IMR-90 (cell line): Measurements from ENCODE around the gene MRPS16.

Experiments used
- CEBPB ChIP-seq: IDR thresholded peaks from 2 replicates; pipeline ENCODE4 v1.6.1; 2012; ENCODE audit warnings: low read depth, low read length, improper control_type of control experiment
- ELK1 ChIP-seq: fragments of 150-350 bp; IDR thresholded peaks from 2 replicates; pipeline ENCODE4 v1.6.1; 2016; ENCODE audit warnings: low read depth, mild to moderate bottlenecking, low read length, moderate library complexity, borderline replicate concordance
- FOS ChIP-seq: fragments of 150-350 bp; IDR thresholded peaks from 2 replicates; pipeline ENCODE4 v1.6.1; 2016; ENCODE audit warnings: low read depth, low read length
- MXI1 ChIP-seq: IDR thresholded peaks from 2 replicates; pipeline ENCODE4 v1.6.1; 2012; ENCODE audit warnings: low read depth, mild to moderate bottlenecking, low read length, moderate library complexity, borderline replicate concordance
- POLR2A ChIP-seq: IDR thresholded peaks from 2 replicates; pipeline ENCODE4 v1.6.1; 2012; ENCODE audit warnings: mild to moderate bottlenecking, low read depth, low read length
- RAD21 ChIP-seq: IDR thresholded peaks from 2 replicates; pipeline ENCODE4 v1.6.1; 2012; ENCODE audit warnings: low read length, improper control_type of control experiment
- RCOR1 ChIP-seq: IDR thresholded peaks from 2 replicates; pipeline ENCODE4 v1.6.1; 2012; ENCODE audit warnings: mild to moderate bottlenecking, low read length, improper control_type of control experiment; ENCODE audit not compliant: insufficient replicate concordance
- RFX5 ChIP-seq: IDR thresholded peaks from 2 replicates; pipeline ENCODE4 v1.8.0; 2012; ENCODE audit warnings: low read depth, mild to moderate bottlenecking, low read length, moderate library complexity
- SMC3 ChIP-seq: fragments of 150-350 bp; IDR thresholded peaks from 2 replicates; pipeline ENCODE4 v1.6.1; 2016; ENCODE audit warnings: low read depth, mild to moderate bottlenecking, antibody characterized with exemption, low read length, moderate library complexity
- TF ChIP-seq, protein P1 (sequence below): conservative IDR thresholded peaks from 2 replicates; pipeline ENCODE4 v1.5.1; 2012; ENCODE audit warnings: mild to moderate bottlenecking, low read depth, low read length, improper control_type of control experiment

DNA sequence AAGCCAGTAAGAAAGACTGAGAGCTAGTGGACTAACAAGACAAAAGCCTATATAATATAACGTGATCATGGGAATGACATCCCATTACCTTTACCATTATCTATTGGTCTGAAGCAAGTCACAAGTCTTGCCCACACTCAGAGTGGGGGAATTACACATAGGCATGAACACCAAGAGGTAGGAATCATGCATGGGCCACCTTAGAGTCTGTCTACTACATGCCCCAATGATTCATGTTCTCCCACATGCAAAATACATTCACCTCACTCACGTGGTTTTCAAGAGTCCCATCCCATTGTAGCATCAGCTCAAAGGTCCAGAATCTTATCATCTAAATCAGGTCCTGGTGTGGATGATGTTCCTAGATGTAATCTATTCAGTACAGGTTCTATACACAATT is 34.8 kb downstream of the MRPS16 start:
- no peak for TF ChIP-seq MXI1
- no peak for TF ChIP-seq RCOR1
- TF ChIP-seq, protein P1, sequence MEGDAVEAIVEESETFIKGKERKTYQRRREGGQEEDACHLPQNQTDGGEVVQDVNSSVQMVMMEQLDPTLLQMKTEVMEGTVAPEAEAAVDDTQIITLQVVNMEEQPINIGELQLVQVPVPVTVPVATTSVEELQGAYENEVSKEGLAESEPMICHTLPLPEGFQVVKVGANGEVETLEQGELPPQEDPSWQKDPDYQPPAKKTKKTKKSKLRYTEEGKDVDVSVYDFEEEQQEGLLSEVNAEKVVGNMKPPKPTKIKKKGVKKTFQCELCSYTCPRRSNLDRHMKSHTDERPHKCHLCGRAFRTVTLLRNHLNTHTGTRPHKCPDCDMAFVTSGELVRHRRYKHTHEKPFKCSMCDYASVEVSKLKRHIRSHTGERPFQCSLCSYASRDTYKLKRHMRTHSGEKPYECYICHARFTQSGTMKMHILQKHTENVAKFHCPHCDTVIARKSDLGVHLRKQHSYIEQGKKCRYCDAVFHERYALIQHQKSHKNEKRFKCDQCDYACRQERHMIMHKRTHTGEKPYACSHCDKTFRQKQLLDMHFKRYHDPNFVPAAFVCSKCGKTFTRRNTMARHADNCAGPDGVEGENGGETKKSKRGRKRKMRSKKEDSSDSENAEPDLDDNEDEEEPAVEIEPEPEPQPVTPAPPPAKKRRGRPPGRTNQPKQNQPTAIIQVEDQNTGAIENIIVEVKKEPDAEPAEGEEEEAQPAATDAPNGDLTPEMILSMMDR = no peak
- no peak for TF ChIP-seq POLR2A
- TF ChIP-seq RAD21 = no peak
- no peak for TF ChIP-seq FOS
- no peak for TF ChIP-seq CEBPB
- no peak for TF ChIP-seq ELK1
- no peak for TF ChIP-seq SMC3
- no peak for TF ChIP-seq RFX5
